Kidney (tissue), 14 donors: Measurements from ENCODE around the gene CLMP. TPM values are rescaled to one million over a fixed set of nuclear protein-coding genes. Genes with fewer than 3 reads are reported as not detected.
A peak's percentile ranks its signal among the peaks of the same experiment; 100 is the strongest.

Experiments used
- DNase-seq, 5 donors: peaks; one replicate each; pipeline ENCODE4 v3.0.0-alpha.2; 2013 to 2020
- FAIRE-seq: peaks from 2 replicates; lab custom pipeline; 2012; peaks lifted over from hg19 to GRCh38; lab: Jason Lieb, UNC
- H3K27ac ChIP-seq, 2 donors: one replicate each; pipeline ENCODE4 v1.7.0; 2013; ENCODE audit warnings: low read depth in 2 of 2, low read length in 2 of 2, inconsistent platforms in 1 of 2
- H3K27me3 ChIP-seq: one replicate; pipeline ENCODE4 v1.7.1; 2013; ENCODE audit warnings: low read length, inconsistent platforms; ENCODE audit not compliant: control insufficient read depth, insufficient read depth
- H3K36me3 ChIP-seq, 3 donors: one replicate each; pipeline versions ENCODE4 v1.7.0 to v1.7.1; 2013; ENCODE audit warnings: low read length in 3 of 3, control low read depth in 1 of 3, inconsistent platforms in 1 of 3; ENCODE audit not compliant: insufficient read depth in 3 of 3, control insufficient read depth in 2 of 3
- H3K4me1 ChIP-seq, 3 donors: one replicate each; pipeline versions ENCODE4 v1.7.0 to v1.7.1; 2013; ENCODE audit warnings: low read length in 3 of 3, inconsistent platforms in 1 of 3, low read depth in 1 of 3; ENCODE audit not compliant: control insufficient read depth in 2 of 3, insufficient read depth in 2 of 3
- H3K4me3 ChIP-seq, 3 donors: one replicate each; pipeline versions ENCODE4 v1.7.0 to v1.8.1; 2013; ENCODE audit warnings: low read length in 3 of 3, control low read depth in 1 of 3, inconsistent platforms in 1 of 3
- H3K9ac ChIP-seq, 3 donors: one replicate each; pipeline versions ENCODE4 v1.7.0 to v1.7.1; 2013; ENCODE audit warnings: low read length in 3 of 3, control low read depth in 1 of 3, inconsistent platforms in 1 of 3
- H3K9me3 ChIP-seq, 3 donors: one replicate each; pipeline versions ENCODE4 v1.7.0 to v1.7.1; 2013; ENCODE audit warnings: low read length in 3 of 3, control low read depth in 1 of 3, inconsistent platforms in 1 of 3; ENCODE audit not compliant: control insufficient read depth in 2 of 3, insufficient read depth in 1 of 3
- CTCF ChIP-seq: IDR thresholded peaks from 3 replicates; pipeline ENCODE4 v1.5.1; 2012; ENCODE audit warnings: mild to moderate bottlenecking, moderate library complexity, borderline replicate concordance; ENCODE audit not compliant: insufficient read depth; ENCODE audit errors: extremely low read depth
- intact Hi-C: fragments of 100-400 bp; cut with DNase I; formaldehyde crosslinking; loops from one replicate; pipeline ENCODE4 v1.11.1; 2022
- polyA plus RNA-seq: library from polyadenylated mRNA; stranded (reverse); fragments of 350-450 nt; fragmentation: Illumina TruSeq; extraction: RNeasy Lipid Tissue Mini Kit (QIAGEN cat#74804); gene quantifications from one replicate; pipeline ENCODE4 v1.2.3, GENCODE V29; 2014; ENCODE audit warnings: low read depth, low replicate concordance; ENCODE audit not compliant: insufficient read depth
- total RNA-seq: library from RNA; stranded (reverse); fragmentation: NEBNext Ultra II Directional; extraction: Animal tissue kit (Norgen Biotek cat#: 25700); gene quantifications from one replicate; pipeline ENCODE4 v1.2.1, GENCODE V29; 2021
- donor health status: control.
- donor health status: control.
- donor health status: control.
- donor health status: control.
- donor health status: control.
- donor health status: DM: yes; HTN: yes; CAD: no.
- donor health status: Normal renal cell carcinoma (clear cell type).

Gene CLMP
- total and polyA plus RNA-seq, 2 donors from 2014 or later, result 1.2 to 6.8 TPM

GRCh38 chr11:123194337-123195187 is 486 bp downstream of the CLMP start:
- Histone ChIP-seq H3K4me3 (peak overlapping the region in 2 of 3 donors; percentile 45 to 62), H3K9ac (peak overlapping the region in 1 of 3 donors; percentile 45), H3K27me3 (no peaks in the 10 kb centered on the region), H3K9me3 (no peaks in the 10 kb centered on the region), H3K4me1 (peaks cover 0 to 8% (median 0%) of the 10 kb centered on the region in 3 donors), H3K36me3 (no peaks in the 10 kb centered on the region), H3K27ac (no peak overlapping the region)
- DNase-seq (peak; percentile 66 to 78 (median 71)), FAIRE-seq (no peak)
- TF ChIP-seq CTCF, result no peak
- intact Hi-C loops, result no loop called here

GRCh38 chr11:123193742-123194141 is 1.3 kb downstream of the CLMP start:
- DNase-seq (no peak), FAIRE-seq (no peak)
- Histone ChIP-seq H3K9me3 (no peaks in the 10 kb centered on the region), H3K4me3 (peak overlapping the region in 2 of 3 donors; percentile 45 to 62), H3K4me1 (peaks cover 0 to 8% (median 0%) of the 10 kb centered on the region in 3 donors), H3K27ac (no peak overlapping the region), H3K27me3 (no peaks in the 10 kb centered on the region), H3K9ac (peak overlapping the region in 1 of 3 donors; percentile 6), H3K36me3 (no peaks in the 10 kb centered on the region)
- intact Hi-C loops, result no loop called here
- no peak for TF ChIP-seq CTCF

- Histone ChIP-seq H3K9me3 (no peaks in the 10 kb centered on the region), H3K27me3 (no peaks in the 10 kb centered on the region), H3K4me3 (no peak overlapping the region), H3K36me3 (no peaks in the 10 kb centered on the region), H3K9ac (no peak overlapping the region), H3K27ac (no peak overlapping the region), H3K4me1 (peaks cover 0 to 8% (median 0%) of the 10 kb centered on the region in 3 donors)
- no peak for TF ChIP-seq CTCF
- FAIRE-seq, result no peak
- DNase-seq, result no peak
- intact Hi-C loops, result no loop called here
Observed at GRCh38 chr11:123191939-123192338, 3.1 kb downstream of the CLMP start.
